OCI-LY7 (cell line): Measurements from ENCODE around the gene LY86. TPM values are rescaled to one million over a fixed set of nuclear protein-coding genes. Genes with fewer than 3 reads are reported as not detected.

Experiments
- BruUV-seq: library from RNA; stranded (reverse); fragments of 400-500 nt; replicated peaks from 2 replicates; lab custom pipeline; 2021; lab: Mats Ljungman, UMichigan
- CTCF ChIA-PET: fragments of 300-600 bp; sonication (Branson Sonifier 250); formaldehyde crosslinking; loops from one replicate; lab custom pipeline; 2022; ENCODE audit warnings: antibody characterized with exemption; ENCODE audit not compliant: unreplicated experiment; lab: Charles Lee
- POLR2A ChIA-PET: fragments of 300-600 bp; sonication (Branson Sonifier 250); formaldehyde crosslinking; loops from one replicate; lab custom pipeline; 2022; ENCODE audit warnings: antibody characterized with exemption; lab: Charles Lee
- DNase-seq: peaks from one replicate; pipeline ENCODE4 v3.0.0-alpha.2; 2015; ENCODE audit warnings: low spot score
- H2AFZ ChIP-seq: fragments of 200-600 bp; sonication (generic), shearing (Covaris generic); 2 replicates; pipeline ENCODE4 v1.6.1; 2014; ENCODE audit warnings: mild to moderate bottlenecking, antibody characterized with exemption, low read length, moderate library complexity
- H3K27ac ChIP-seq: fragments of 200-600 bp; sonication (generic); 2 replicates; pipeline ENCODE4 v1.5.1; 2014; ENCODE audit warnings: mixed run types, low read depth, mild to moderate bottlenecking, moderate library complexity, low read length, inconsistent platforms; ENCODE audit not compliant: poor library complexity, severe bottlenecking
- H3K36me3 ChIP-seq: fragments of 200-600 bp; sonication (generic); 2 replicates; pipeline ENCODE4 v1.6.1; 2014; ENCODE audit warnings: mild to moderate bottlenecking, antibody characterized with exemption, low read length, moderate library complexity, mixed read lengths; ENCODE audit not compliant: insufficient read depth
- H3K4me1 ChIP-seq: fragments of 200-600 bp; sonication (generic); 2 replicates; pipeline ENCODE4 v1.5.1; 2014; ENCODE audit warnings: mild to moderate bottlenecking, low read length; ENCODE audit not compliant: insufficient read depth, poor library complexity, severe bottlenecking
- H3K4me2 ChIP-seq: fragments of 200-600 bp; sonication (generic); 2 replicates; pipeline ENCODE4 v1.6.1; 2014; ENCODE audit warnings: mild to moderate bottlenecking, low read length
- H3K4me3 ChIP-seq: fragments of 200-600 bp; sonication (generic); 2 replicates; pipeline ENCODE4 v1.5.1; 2014; ENCODE audit warnings: mild to moderate bottlenecking, low read depth, low read length; ENCODE audit not compliant: poor library complexity, severe bottlenecking
- H3K79me2 ChIP-seq: fragments of 200-600 bp; sonication (generic); 2 replicates; pipeline ENCODE4 v1.6.1; 2016; ENCODE audit warnings: low read depth, mild to moderate bottlenecking, low read length, moderate library complexity, mixed read lengths; ENCODE audit not compliant: insufficient read depth
- H3K9me2 ChIP-seq: fragments of 200-600 bp; sonication (generic); 2 replicates; pipeline ENCODE4 v1.6.1; 2016; ENCODE audit warnings: mild to moderate bottlenecking, low read length, mixed read lengths; ENCODE audit not compliant: insufficient read depth
- H3K9me3 ChIP-seq: fragments of 200-600 bp; sonication (generic); 2 replicates; pipeline ENCODE4 v1.6.1; 2014; ENCODE audit warnings: mild to moderate bottlenecking, mixed run types, low read length, mixed read lengths
- H4K20me1 ChIP-seq: fragments of 200-600 bp; sonication (generic); 2 replicates; pipeline ENCODE4 v1.6.1; 2014; ENCODE audit warnings: mild to moderate bottlenecking, antibody characterized with exemption, low read length, moderate library complexity, mixed read lengths; ENCODE audit not compliant: insufficient read depth
- CTCF ChIP-seq: fragments of 200-600 bp; sonication (generic); conservative IDR thresholded peaks from 2 replicates; pipeline ENCODE4 v1.5.1; 2014; ENCODE audit warnings: mild to moderate bottlenecking, antibody characterized with exemption, low read length, moderate library complexity, mixed read lengths
- EZH2phosphoT487 ChIP-seq: fragments of 200-600 bp; sonication (generic); IDR thresholded peaks from 2 replicates; pipeline ENCODE4 v1.6.1; 2018; ENCODE audit warnings: low read depth, borderline replicate concordance, mild to moderate bottlenecking, mixed run types, antibody characterized with exemption, low read length, moderate library complexity, mixed read lengths
- intact Hi-C: fragments of 100-400 bp; cut with micrococcal nuclease; formaldehyde crosslinking; loops from one replicate; pipeline ENCODE4 v1.10.0; 2022; ENCODE audit not compliant: unreplicated experiment
- total RNA-seq, 2 experiments: library from RNA; depleted of rRNA in 1 of 2; stranded (reverse); fragments of >200 nt in 1 of 2; shearing (Covaris generic) in 1 of 2; gene quantifications; 2 replicates each; pipeline ENCODE4 v1.2.3, GENCODE V29; 2014 to 2022

The LY86 gene
- total RNA-seq, 2 experiments from 2014 or later: 48.4 to 62.8 TPM

- H3K79me2 ChIP-seq: peaks cover 17% of the 10 kb centered on the region; the same call in 1 of the 2 replicates
- CTCF ChIA-PET: no interaction called here
These were observed 11.0 kb downstream of the LY86 start for GRCh38 chr6:6599468-6599873.

GRCh38 chr6:6600875-6601274 is 12.4 kb downstream of the LY86 start:
- TF ChIP-seq EZH2phosphoT487 (no peak), CTCF (no peak)
- no TSS peak for BruUV-seq
- Histone ChIP-seq H3K9me3 (peaks cover 4% of the 10 kb centered on the region; the same call in 1 of the 2 replicates), H3K4me1 (peaks cover under 1% of the 10 kb centered on the region), H3K4me2 (no peak overlapping the region), H3K9me2 (no peaks in the 10 kb centered on the region), H3K4me3 (no peak overlapping the region), H4K20me1 (no peaks in the 10 kb centered on the region), H3K27ac (no peak overlapping the region), H2AFZ (no peak overlapping the region), H3K79me2 (peaks cover 12% of the 10 kb centered on the region; the same call in 1 of the 2 replicates), H3K36me3 (peaks cover 98% of the 10 kb centered on the region)
- ChIA-PET CTCF (no interaction called here), POLR2A (interaction anchor here (0.9 kb wide), 1 partner anchor 8 kb away, joined by 4 read pairs; no protein-coding TSS in a partner anchor)
- intact Hi-C loops: no loop called here
- DNase-seq: no peak

More at GRCh38 chr6:6599468-6599873, 11.0 kb downstream of the LY86 start:
- no peak overlapping the region for H3K4me2 ChIP-seq
- peaks cover 4% of the 10 kb centered on the region for H3K4me1 ChIP-seq
- H3K27ac ChIP-seq: no peak overlapping the region
- intact Hi-C loops: no loop called here
- TF ChIP-seq CTCF (no peak), EZH2phosphoT487 (no peak)
- BruUV-seq: no TSS peak
- H3K36me3 ChIP-seq: peaks cover 95% of the 10 kb centered on the region
- H2AFZ ChIP-seq: no peak overlapping the region
- POLR2A ChIA-PET: interaction anchor here (2.6 to 4.1 kb wide), 2 partner anchors 10 kb away, joined by 10 to 25 read pairs; partner anchors contain the start of gene LY86
- peaks cover 4% of the 10 kb centered on the region; the same call in 1 of the 2 replicates for H3K9me3 ChIP-seq
- no peak for DNase-seq
- H4K20me1 ChIP-seq: no peaks in the 10 kb centered on the region
- H3K9me2 ChIP-seq: no peaks in the 10 kb centered on the region
- no peak overlapping the region for H3K4me3 ChIP-seq

- H3K4me1 ChIP-seq: no peaks in the 10 kb centered on the region
- H3K4me2 ChIP-seq: no peak overlapping the region
- POLR2A ChIA-PET: interaction anchor here (0.7 to 1.1 kb wide), 2 partner anchors 8 to 297 kb away, joined by 3 read pairs; no protein-coding TSS in a partner anchor
- H2AFZ ChIP-seq: no peak overlapping the region
- CTCF ChIA-PET: no interaction called here
- no peaks in the 10 kb centered on the region for H4K20me1 ChIP-seq
- H3K79me2 ChIP-seq: peaks cover 10% of the 10 kb centered on the region; the same call in 1 of the 2 replicates
- no TSS peak for BruUV-seq
- no peak for DNase-seq
- peaks cover 4% of the 10 kb centered on the region; the same call in 1 of the 2 replicates for H3K9me3 ChIP-seq
- H3K9me2 ChIP-seq: no peaks in the 10 kb centered on the region
- intact Hi-C loops: no loop called here
- H3K36me3 ChIP-seq: peaks cover 89% of the 10 kb centered on the region
- no peak overlapping the region for H3K4me3 ChIP-seq
- H3K27ac ChIP-seq: no peak overlapping the region
- TF ChIP-seq CTCF: no peak
- TF ChIP-seq EZH2phosphoT487: no peak
These were observed 13.7 kb downstream of the LY86 start for GRCh38 chr6:6602262-6602661.
